Esophagus squamous epithelium (tissue), 5 donors: ENCODE results near the gene SRF. TPM values are rescaled to one million over a fixed set of nuclear protein-coding genes. Genes with fewer than 3 reads are reported as not detected.

Experiments used
- DNase-seq: peaks from one replicate; lab custom pipeline; 2025; lab: John Stamatoyannopoulos, UW
- H3K27ac ChIP-seq, 4 donors: fragments of 200-600 bp; sonication (generic); one replicate each; pipeline ENCODE4 v1.5.1; 2016 to 2019; ENCODE audit warnings: mild to moderate bottlenecking in 1 of 4
- H3K27me3 ChIP-seq, 4 donors: fragments of 200-600 bp; sonication (generic); 1 replicate in 3 of 4; 2 replicates in 1 of 4; pipeline versions ENCODE4 v1.5.1 to v1.6.0; 2017 to 2021; ENCODE audit warnings: antibody characterized with exemption in 1 of 4
- H3K36me3 ChIP-seq, 3 donors: fragments of 200-600 bp; sonication (generic); one replicate each; pipeline ENCODE4 v1.5.1; 2016 to 2019
- H3K4me1 ChIP-seq, 3 donors: fragments of 200-600 bp; sonication (generic); one replicate each; pipeline ENCODE4 v1.5.1; 2017 to 2019
- H3K4me3 ChIP-seq, 4 donors: fragments of 200-600 bp; sonication (generic); 1 replicate in 3 of 4; 2 replicates in 1 of 4; pipeline ENCODE4 v1.5.1; 2016 to 2019; ENCODE audit warnings: mild to moderate bottlenecking in 2 of 4, moderate library complexity in 1 of 4
- H3K9me3 ChIP-seq, 3 donors: fragments of 200-600 bp; sonication (generic); one replicate each; pipeline ENCODE4 v1.5.1; 2016 to 2019
- POLR2A ChIP-seq, 4 donors: fragments of 450-650 bp; IDR thresholded peaks; one replicate each; pipeline ENCODE4 v1.6.1; 2017; ENCODE audit warnings: antibody characterized with exemption in 4 of 4, mild to moderate bottlenecking in 4 of 4, moderate library complexity in 3 of 4
- WGBS, 2 donors: methylation state at CpG; one replicate each; pipeline ENCODE4 v1.1.5; 2018; 5-methylcytosine and 5-hydroxymethylcytosine counted together
- intact Hi-C: fragments of 100-400 bp; cut with DNase I; formaldehyde crosslinking; loops from one replicate; pipeline ENCODE4 v1.15.0; 2022
- total RNA-seq, 4 donors: library from RNA; depleted of rRNA; stranded (reverse); fragments of >200 nt; gene quantifications; one replicate each; pipeline ENCODE4 v1.1.0, GENCODE V29; 2016
- TF ChIP-seq, protein P1 (sequence below), 6 experiments: fragments of 450-650 bp in 4 of 6; fragments of 200-600 bp in 2 of 6; sonication (generic) in 2 of 6; IDR thresholded peaks; one replicate each; pipeline ENCODE4 v1.5.1; 2016 to 2019; ENCODE audit warnings: antibody characterized with exemption in 6 of 6, mild to moderate bottlenecking in 4 of 6, moderate library complexity in 4 of 6
- donor health status: DM: yes; HTN: yes; CAD: no.

Gene SRF
- total RNA-seq, result 10 to 100 TPM; 22.0 to 38.9 (median 35.3) TPM

DNA sequence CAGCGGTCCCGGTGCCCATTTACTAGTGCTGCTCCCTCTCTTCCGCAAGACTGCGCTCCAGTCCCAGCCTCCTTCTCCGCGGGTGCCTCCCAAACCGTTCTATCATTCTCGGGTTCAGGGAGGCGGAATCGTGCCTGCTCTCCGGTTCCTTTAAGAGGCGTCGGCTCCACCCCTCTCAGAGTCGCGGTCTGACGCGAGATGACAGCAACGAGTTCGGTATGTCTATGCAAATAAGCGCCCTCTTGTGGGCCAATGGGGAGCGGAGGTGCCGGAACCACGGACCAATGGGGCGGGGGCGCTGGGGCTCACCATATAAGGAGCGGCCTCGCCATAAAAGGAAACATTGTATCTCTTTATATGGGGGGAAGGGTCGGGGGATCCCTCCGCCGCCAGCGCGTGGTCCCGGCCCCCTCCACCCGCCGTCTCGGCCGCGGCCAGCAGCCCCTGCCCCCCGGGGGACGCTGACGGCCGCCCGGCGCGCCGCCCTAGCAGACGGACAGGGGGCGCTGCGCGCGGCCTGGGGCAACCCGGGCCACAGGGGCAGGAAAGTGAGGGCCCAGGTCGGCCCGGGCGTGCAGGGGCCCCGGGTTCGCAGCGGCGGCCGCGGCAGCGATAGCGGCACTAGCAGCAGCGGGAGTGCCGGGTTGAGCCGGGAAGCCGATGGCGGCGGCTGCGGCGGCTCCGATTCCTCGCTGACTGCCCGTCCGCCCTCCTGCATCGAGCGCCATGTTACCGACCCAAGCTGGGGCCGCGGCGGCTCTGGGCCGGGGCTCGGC is at the start of gene SRF:
TSS of gene SRF (plus strand) at position 339 of the 776 bp plus-strand sequence. CDS start at position 727, 388 bp downstream.
- Histone ChIP-seq H3K4me1 (peaks cover 28 to 49% (median 29%) of the 10 kb centered on the region in 3 donors), H3K9me3 (no peaks in the 10 kb centered on the region), H3K4me3 (peak within 1 kb of the TSS; percentile 76 to 99 (median 98)), H3K36me3 (peaks cover 0 to 13% (median 7%) of the 10 kb centered on the region in 3 donors), H3K27me3 (no peaks in the 10 kb centered on the region), H3K27ac (peak within 1 kb of the TSS; percentile 93 to 99 (median 99))
- intact Hi-C loops, result no loop called here
- peak in 3 of 4 donors; percentile 75 to 87 (median 83) for TF ChIP-seq POLR2A (IDR thresholded peaks at IDR 0.05)
- TF ChIP-seq, protein P1, sequence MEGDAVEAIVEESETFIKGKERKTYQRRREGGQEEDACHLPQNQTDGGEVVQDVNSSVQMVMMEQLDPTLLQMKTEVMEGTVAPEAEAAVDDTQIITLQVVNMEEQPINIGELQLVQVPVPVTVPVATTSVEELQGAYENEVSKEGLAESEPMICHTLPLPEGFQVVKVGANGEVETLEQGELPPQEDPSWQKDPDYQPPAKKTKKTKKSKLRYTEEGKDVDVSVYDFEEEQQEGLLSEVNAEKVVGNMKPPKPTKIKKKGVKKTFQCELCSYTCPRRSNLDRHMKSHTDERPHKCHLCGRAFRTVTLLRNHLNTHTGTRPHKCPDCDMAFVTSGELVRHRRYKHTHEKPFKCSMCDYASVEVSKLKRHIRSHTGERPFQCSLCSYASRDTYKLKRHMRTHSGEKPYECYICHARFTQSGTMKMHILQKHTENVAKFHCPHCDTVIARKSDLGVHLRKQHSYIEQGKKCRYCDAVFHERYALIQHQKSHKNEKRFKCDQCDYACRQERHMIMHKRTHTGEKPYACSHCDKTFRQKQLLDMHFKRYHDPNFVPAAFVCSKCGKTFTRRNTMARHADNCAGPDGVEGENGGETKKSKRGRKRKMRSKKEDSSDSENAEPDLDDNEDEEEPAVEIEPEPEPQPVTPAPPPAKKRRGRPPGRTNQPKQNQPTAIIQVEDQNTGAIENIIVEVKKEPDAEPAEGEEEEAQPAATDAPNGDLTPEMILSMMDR (IDR thresholded peaks at IDR 0.05), result peak in 5 of 6 experiments; percentile 60 to 93 (median 88)
- DNase-seq, result peak; percentile 98
- WGBS, 2 donors, result 0% methylated on average over 10 to 23 of the region's 83 CpGs

DNA sequence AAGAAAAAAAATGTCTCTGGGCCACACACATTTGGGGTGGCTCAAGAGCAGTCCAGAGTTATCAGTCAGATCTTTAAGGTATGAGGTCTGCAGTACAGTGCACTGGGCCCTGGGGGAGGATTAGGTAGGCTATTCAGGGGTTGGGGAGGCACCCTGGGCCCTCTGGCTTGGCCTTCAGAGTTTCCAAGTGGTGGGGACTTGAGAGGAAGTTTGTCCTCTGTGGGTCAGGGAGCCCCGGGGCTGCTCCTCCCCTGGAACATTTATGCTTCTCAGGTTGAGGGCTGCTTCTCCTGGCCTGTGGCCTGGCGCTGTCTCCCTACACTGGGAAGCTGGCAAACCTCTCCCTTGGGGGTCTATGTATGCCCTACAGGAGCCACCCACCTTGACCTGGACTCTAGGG is 48.9 kb upstream of the SRF start:
- DNase-seq, result no peak
- Histone ChIP-seq H3K27me3 (no peaks in the 10 kb centered on the region), H3K36me3 (no peaks in the 10 kb centered on the region), H3K4me1 (peaks cover 11 to 76% (median 40%) of the 10 kb centered on the region in 3 donors), H3K4me3 (no peak overlapping the region), H3K27ac (peak overlapping the region; percentile 49 to 89 (median 78)), H3K9me3 (no peaks in the 10 kb centered on the region)
- intact Hi-C loops, result no loop called here
- WGBS, 2 donors, result 33 to 71% methylated on average over 1 to 2 of the region's 2 CpGs
- TF ChIP-seq, protein P1 (IDR thresholded peaks at IDR 0.05), result no peak
- TF ChIP-seq POLR2A (IDR thresholded peaks at IDR 0.05), result no peak

DNA sequence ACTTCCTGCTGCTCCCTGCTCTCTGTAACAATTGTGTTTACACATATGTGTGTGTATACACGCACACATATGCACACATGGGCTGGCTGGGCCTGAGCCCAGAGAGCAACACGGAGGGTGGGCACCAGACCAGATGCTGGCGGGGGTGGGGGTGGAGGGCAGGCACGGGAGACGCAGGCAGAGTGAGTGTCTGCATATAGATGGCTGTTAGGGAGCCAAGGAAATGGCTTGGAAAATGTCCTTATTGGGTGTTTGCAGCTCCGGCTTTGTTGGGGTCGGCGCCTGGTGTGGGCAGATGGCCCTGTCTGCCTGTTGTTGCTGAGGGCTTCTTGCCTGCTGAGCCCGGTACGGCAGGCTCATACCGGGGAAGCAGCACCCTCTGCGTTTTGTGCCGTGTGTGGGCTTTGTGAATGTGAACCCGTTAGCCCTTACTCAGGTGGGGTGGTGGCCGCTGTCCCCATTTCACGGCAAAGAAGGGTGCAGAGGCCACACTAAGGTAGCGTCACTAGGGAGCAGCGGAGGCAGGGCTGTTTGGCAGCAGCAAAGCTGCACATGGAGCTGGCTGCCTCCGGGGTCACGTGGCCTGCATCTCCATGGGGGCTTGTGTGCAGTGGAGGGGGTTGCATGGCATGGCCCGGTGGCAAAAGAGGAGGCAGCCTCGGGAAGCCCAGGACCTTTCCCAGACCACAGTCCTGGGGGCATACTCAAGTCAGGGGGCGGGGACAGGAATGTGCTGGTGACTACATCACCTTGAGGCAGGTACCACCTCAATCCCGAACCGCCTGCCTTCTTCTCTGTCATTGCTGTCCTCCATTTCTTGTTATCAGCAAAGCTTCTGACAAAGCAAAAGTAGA is 47.4 kb upstream of the SRF start:
- Histone ChIP-seq H3K4me1 (peaks cover 11 to 90% (median 44%) of the 10 kb centered on the region in 3 donors), H3K27ac (peak overlapping the region; percentile 49 to 80 (median 70)), H3K4me3 (no peak overlapping the region), H3K36me3 (no peaks in the 10 kb centered on the region), H3K9me3 (no peaks in the 10 kb centered on the region), H3K27me3 (no peaks in the 10 kb centered on the region)
- no peak for DNase-seq
- WGBS, 2 donors, result 51 to 58% methylated on average over 5 to 15 of the region's 25 CpGs
- intact Hi-C loops, result no loop called here
- no peak for TF ChIP-seq POLR2A (IDR thresholded peaks at IDR 0.05)
- TF ChIP-seq, protein P1 (IDR thresholded peaks at IDR 0.05), result no peak

DNA sequence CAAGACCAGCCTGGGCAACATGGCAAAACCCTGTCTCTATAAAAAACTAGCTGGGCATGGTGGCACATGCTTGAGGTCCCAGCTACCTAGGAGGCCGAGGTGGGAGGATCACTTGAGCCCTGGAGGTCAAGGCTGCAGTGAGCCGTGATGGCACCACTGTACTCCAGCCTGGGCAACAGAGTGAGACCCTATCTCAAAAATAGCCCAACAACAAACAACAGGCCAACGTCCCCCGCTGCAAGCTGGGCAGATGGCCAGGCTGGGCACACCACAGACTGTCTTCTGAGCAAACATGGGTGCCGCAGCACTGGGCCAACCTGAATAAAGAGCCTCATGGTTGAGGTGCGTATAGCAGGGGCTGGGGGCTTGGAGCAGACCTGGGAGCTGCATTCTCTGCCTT is 46.6 kb upstream of the SRF start:
- 71 to 80% methylated on average over 3 to 4 of the region's 6 CpGs for WGBS, 2 donors
- Histone ChIP-seq H3K4me3 (no peak overlapping the region), H3K27ac (peak overlapping the region in 3 of 4 donors; percentile 37 to 80 (median 49)), H3K27me3 (no peaks in the 10 kb centered on the region), H3K36me3 (no peaks in the 10 kb centered on the region), H3K4me1 (peaks cover 11 to 94% (median 46%) of the 10 kb centered on the region in 3 donors), H3K9me3 (no peaks in the 10 kb centered on the region)
- TF ChIP-seq, protein P1 (IDR thresholded peaks at IDR 0.05), result no peak
- no peak for TF ChIP-seq POLR2A (IDR thresholded peaks at IDR 0.05)
- intact Hi-C loops, result no loop called here
- DNase-seq, result no peak
